Left ventricle myocardium inferior (tissue), 1 donor: ENCODE results near the gene MB21D2. TPM values are rescaled to one million over a fixed set of nuclear protein-coding genes. Genes with fewer than 3 reads are reported as not detected.

Source experiments
- DNase-seq: peaks from one replicate; pipeline ENCODE4 v3.0.0-alpha.2; 2020
- H3K27ac ChIP-seq: fragments of 200-600 bp; replicated peaks from 2 replicates; pipeline ENCODE4 v1.8.0; 2021
- H3K27me3 ChIP-seq: fragments of 200-600 bp; 2 replicates; pipeline ENCODE4 v1.8.0; 2021; ENCODE audit warnings: low read depth
- H3K36me3 ChIP-seq: fragments of 200-600 bp; 2 replicates; pipeline ENCODE4 v1.8.0; 2021
- H3K4me1 ChIP-seq: fragments of 200-600 bp; 2 replicates; pipeline ENCODE4 v1.8.0; 2021
- H3K4me3 ChIP-seq: fragments of 200-600 bp; 2 replicates; pipeline ENCODE4 v1.8.0; 2021; ENCODE audit warnings: mild to moderate bottlenecking, moderate library complexity
- H3K9me3 ChIP-seq: fragments of 200-600 bp; replicated peaks from 2 replicates; pipeline ENCODE4 v1.8.0; 2021
- intact Hi-C: fragments of 100-400 bp; cut with micrococcal nuclease; formaldehyde crosslinking; loops from one replicate; pipeline ENCODE4 v1.11.0; 2022
- total RNA-seq: library from RNA; stranded (reverse); fragmentation: NEBNext Ultra II Directional; extraction: Animal tissue kit (Norgen Biotek cat#: 25700); gene quantifications from one replicate; pipeline ENCODE4 v1.2.1, GENCODE V29; 2021
- TF ChIP-seq, protein P1 (sequence below): fragments of 200-600 bp; IDR thresholded peaks from 2 replicates; pipeline ENCODE4 v1.8.0; 2021; ENCODE audit warnings: antibody characterized with exemption, mild to moderate bottlenecking, borderline replicate concordance
- donor health status: DM: no; HTN: yes; CAD: no; lungs with severe emphysema.

Gene MB21D2
- total RNA-seq, 1 donor from 2014 or later, result 1.8 TPM

DNA sequence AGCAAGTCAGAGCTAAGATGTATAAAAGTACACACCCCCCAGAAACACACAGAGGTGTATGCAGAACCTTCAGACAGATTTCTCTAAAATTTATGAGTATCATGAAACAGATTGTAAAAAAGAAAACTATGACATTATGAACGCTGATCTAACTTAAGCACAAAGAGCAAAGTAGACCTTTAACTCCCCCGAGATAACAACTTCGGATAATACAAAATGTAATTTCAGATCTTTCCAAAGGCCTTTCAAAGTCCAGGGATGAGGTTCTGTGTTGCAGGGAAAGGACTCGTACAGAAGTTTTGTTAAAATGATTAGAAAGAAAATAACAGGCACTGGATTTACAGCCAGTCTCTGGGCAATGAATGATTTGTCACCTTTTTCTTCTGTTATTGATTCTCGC lies 97.5 kb downstream of the MB21D2 start:
- no peak for DNase-seq

DNA sequence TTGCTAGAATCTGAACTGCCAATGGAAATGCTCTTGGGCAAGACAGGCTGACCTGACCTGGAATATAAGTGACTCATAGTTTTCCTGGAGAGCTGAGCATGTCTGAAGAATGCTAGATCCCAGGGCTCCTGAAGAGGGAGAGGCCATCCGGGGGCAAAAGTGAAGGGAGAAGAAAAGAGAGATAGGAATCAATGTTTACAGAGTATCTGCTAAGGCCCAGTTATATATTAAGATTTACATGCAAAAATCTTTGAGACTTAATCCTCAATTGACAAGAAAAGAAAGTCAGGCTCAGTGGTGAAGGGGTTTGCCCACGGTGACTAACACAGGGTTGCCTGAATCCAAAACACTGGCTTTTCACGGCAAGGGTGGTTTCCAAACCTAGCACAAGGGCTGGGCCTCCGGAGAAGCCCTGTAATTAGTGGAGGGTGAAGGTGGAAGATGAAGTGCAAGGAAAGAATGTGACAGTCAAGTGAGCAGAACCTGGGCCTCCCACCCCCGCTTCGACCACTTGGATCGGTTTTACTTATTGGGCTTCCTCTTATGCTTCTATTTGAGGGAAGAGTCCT lies 98.6 kb downstream of the MB21D2 start:
- H3K4me1 ChIP-seq, result peaks cover 22% of the 10 kb centered on the region
- TF ChIP-seq, protein P1, sequence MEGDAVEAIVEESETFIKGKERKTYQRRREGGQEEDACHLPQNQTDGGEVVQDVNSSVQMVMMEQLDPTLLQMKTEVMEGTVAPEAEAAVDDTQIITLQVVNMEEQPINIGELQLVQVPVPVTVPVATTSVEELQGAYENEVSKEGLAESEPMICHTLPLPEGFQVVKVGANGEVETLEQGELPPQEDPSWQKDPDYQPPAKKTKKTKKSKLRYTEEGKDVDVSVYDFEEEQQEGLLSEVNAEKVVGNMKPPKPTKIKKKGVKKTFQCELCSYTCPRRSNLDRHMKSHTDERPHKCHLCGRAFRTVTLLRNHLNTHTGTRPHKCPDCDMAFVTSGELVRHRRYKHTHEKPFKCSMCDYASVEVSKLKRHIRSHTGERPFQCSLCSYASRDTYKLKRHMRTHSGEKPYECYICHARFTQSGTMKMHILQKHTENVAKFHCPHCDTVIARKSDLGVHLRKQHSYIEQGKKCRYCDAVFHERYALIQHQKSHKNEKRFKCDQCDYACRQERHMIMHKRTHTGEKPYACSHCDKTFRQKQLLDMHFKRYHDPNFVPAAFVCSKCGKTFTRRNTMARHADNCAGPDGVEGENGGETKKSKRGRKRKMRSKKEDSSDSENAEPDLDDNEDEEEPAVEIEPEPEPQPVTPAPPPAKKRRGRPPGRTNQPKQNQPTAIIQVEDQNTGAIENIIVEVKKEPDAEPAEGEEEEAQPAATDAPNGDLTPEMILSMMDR, result no peak
- intact Hi-C loops, result loop anchor here (5.0 kb wide), 1 partner anchor 98 kb away; the partner anchor contains the start of gene MB21D2

More for the DNA sequence above, 97.5 kb downstream of the MB21D2 start:
- H3K4me3 ChIP-seq, result no peak overlapping the region
- H3K27me3 ChIP-seq, result no peaks in the 10 kb centered on the region
- no peaks in the 10 kb centered on the region for H3K36me3 ChIP-seq
- TF ChIP-seq, protein P1, result no peak
- H3K9me3 ChIP-seq, result no peaks in the 10 kb centered on the region
- H3K27ac ChIP-seq, result no peak overlapping the region
- H3K4me1 ChIP-seq, result peaks cover 25% of the 10 kb centered on the region
- intact Hi-C loops, result no loop called here

DNA sequence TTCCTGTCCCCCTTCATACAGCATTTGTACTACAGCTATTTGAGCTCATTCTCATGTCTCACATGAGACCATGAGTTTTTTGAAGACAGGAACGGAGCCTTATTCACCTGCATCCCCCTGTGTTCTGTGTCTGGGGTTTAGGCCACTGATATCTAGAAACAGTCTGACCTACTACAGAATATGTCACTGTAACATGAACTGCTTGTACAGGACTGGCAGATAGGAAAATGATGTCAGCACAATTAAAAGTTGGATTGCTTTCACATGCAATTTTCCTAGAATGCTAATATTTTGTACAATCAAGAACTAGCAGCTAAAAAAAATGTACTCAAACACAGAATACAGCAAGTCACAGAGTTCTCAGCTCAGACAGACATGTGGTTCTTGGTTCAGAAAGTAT lies 99.5 kb downstream of the MB21D2 start:
- intact Hi-C loops, result loop anchor here (5.0 kb wide), 1 partner anchor 99 kb away; the partner anchor contains the start of gene MB21D2
- Histone ChIP-seq H3K27ac (no peak overlapping the region), H3K4me3 (no peak overlapping the region), H3K9me3 (no peaks in the 10 kb centered on the region), H3K4me1 (peaks cover 22% of the 10 kb centered on the region), H3K27me3 (no peaks in the 10 kb centered on the region), H3K36me3 (no peaks in the 10 kb centered on the region)
- DNase-seq, result no peak
- TF ChIP-seq, protein P1, result no peak

More for the DNA sequence above, 98.6 kb downstream of the MB21D2 start:
- DNase-seq, result no peak
- H3K36me3 ChIP-seq, result no peaks in the 10 kb centered on the region
- no peaks in the 10 kb centered on the region for H3K27me3 ChIP-seq
- no peak overlapping the region for H3K27ac ChIP-seq
- no peak overlapping the region for H3K4me3 ChIP-seq
- H3K9me3 ChIP-seq, result no peaks in the 10 kb centered on the region

DNA sequence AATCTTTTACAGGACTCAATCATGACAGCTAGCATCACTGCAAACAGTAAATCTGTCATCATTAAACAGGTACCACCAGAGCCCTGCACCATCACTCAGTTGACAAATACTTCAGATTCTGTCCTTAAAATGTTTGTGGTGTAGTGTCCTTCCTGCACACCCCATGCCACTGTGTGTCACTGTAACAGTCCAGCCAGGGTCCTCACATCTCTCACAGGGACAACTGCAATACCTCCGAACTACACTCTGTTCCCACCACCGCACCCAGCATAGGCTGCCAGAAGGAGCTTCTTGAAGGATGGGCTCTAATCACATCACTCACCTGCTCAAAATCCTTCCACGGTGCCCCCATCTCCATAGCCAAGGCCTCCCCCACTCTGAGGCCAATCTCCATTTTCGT lies 100.2 kb downstream of the MB21D2 start:
- Histone ChIP-seq H3K4me3 (no peak overlapping the region), H3K9me3 (no peaks in the 10 kb centered on the region), H3K36me3 (no peaks in the 10 kb centered on the region), H3K4me1 (peaks cover 22% of the 10 kb centered on the region), H3K27me3 (no peaks in the 10 kb centered on the region), H3K27ac (no peak overlapping the region)
- DNase-seq, result no peak
- intact Hi-C loops, result loop anchor here (2.0 to 5.0 kb wide), 3 partner anchors 100 to 757 kb away; partner anchors contain the start of gene MB21D2
- TF ChIP-seq, protein P1, result no peak

DNA sequence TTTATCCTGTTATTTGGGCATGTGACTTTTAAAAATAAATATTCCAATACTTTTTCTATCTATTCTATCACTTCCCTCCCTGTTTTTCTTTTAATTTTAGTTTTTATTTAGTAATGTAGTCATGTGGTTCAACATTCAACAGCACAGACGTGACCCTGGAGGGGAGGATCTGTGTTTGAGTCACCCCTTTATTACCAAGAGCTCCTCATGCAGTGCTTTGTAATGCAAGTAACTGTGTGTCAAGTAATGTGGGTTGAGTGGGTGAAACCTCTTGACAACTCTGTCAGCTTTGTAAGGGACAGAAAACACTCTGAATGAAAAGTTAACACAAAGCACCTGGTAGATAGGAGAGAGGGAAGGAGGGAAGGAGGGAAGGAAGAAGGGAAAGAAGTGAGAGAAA lies 100.6 kb downstream of the MB21D2 start:
- Histone ChIP-seq H3K36me3 (no peaks in the 10 kb centered on the region), H3K9me3 (no peaks in the 10 kb centered on the region), H3K4me3 (no peak overlapping the region), H3K27me3 (no peaks in the 10 kb centered on the region), H3K4me1 (peaks cover 22% of the 10 kb centered on the region), H3K27ac (no peak overlapping the region)
- TF ChIP-seq, protein P1, result no peak
- no peak for DNase-seq
- intact Hi-C loops, result loop anchor here (2.0 to 5.0 kb wide), 3 partner anchors 100 to 758 kb away; partner anchors contain the start of gene MB21D2
